Ishikawa (cell line): ENCODE measurements around the gene CDC16.

Experiments
- CREB1 ChIP-seq: IDR thresholded peaks from 2 replicates; pipeline ENCODE4 v1.6.1; 2012; ENCODE audit warnings: low read depth
- EP300 ChIP-seq: IDR thresholded peaks from 2 replicates; pipeline ENCODE4 v1.6.1; 2012; ENCODE audit warnings: borderline replicate concordance
- FOXM1 ChIP-seq: IDR thresholded peaks from 2 replicates; pipeline ENCODE4 v1.6.1; 2012; ENCODE audit warnings: low read depth, borderline replicate concordance
- MAX ChIP-seq: IDR thresholded peaks from 2 replicates; pipeline ENCODE4 v1.6.1; 2012
- NFIC ChIP-seq: IDR thresholded peaks from 2 replicates; pipeline ENCODE4 v1.6.1; 2012
- RAD21 ChIP-seq: IDR thresholded peaks from 2 replicates; pipeline ENCODE4 v1.6.1; 2012; ENCODE audit warnings: low read depth
- REST ChIP-seq: IDR thresholded peaks from 2 replicates; pipeline ENCODE4 v1.6.1; 2012; ENCODE audit warnings: low read depth, mild to moderate bottlenecking
- TAF1 ChIP-seq: IDR thresholded peaks from 2 replicates; pipeline ENCODE4 v1.6.1; 2012; ENCODE audit warnings: low read depth, mild to moderate bottlenecking
- TCF12 ChIP-seq: IDR thresholded peaks from 2 replicates; pipeline ENCODE4 v1.6.1; 2012; ENCODE audit warnings: low read depth
- TEAD4 ChIP-seq: IDR thresholded peaks from 2 replicates; pipeline ENCODE4 v1.6.1; 2012
- YY1 ChIP-seq: IDR thresholded peaks from 2 replicates; pipeline ENCODE4 v1.6.1; 2012; ENCODE audit warnings: low read depth
- ZBTB7A ChIP-seq: IDR thresholded peaks from 2 replicates; pipeline ENCODE4 v1.6.1; 2012; ENCODE audit warnings: low read depth

GRCh38 chr13:114311908-114312307 lies 77.2 kb downstream of the CDC16 start:
- TF ChIP-seq TEAD4 (no peak), EP300 (no peak), REST (no peak), MAX (no peak), CREB1 (no peak), TAF1 (no peak), YY1 (no peak), RAD21 (no peak), FOXM1 (no peak), NFIC (no peak), ZBTB7A (no peak), TCF12 (no peak)
